Endodermal cell (in vitro differentiated cells): Measurements from ENCODE around the gene KCNAB2. TPM values are rescaled to one million over a fixed set of nuclear protein-coding genes. Genes with fewer than 3 reads are reported as not detected.
"Not testable (repeated sequence)": the region's sequence is repeated elsewhere in the genome, so short reads cannot be mapped to it uniquely, and the experiment has no call there.

Experiments used
- DNase-seq: peaks from one replicate; pipeline ENCODE4 v3.0.0-alpha.2; 2017
- H3K27ac ChIP-seq: 2 replicates; pipeline ENCODE4 v1.5.1; 2013; ENCODE audit warnings: mild to moderate bottlenecking, low read depth, low read length, moderate library complexity
- H3K27me3 ChIP-seq: 2 replicates; pipeline ENCODE4 v1.6.1; 2013; ENCODE audit warnings: mild to moderate bottlenecking, low read length, moderate library complexity; ENCODE audit not compliant: insufficient read depth, control insufficient read depth, poor library complexity, severe bottlenecking
- H3K36me3 ChIP-seq: 2 replicates; pipeline ENCODE4 v1.7.0; 2013; ENCODE audit warnings: mild to moderate bottlenecking, low read length, moderate library complexity; ENCODE audit not compliant: control insufficient read depth, insufficient read depth
- H3K4me1 ChIP-seq: one replicate; pipeline ENCODE4 v1.7.0; 2013; ENCODE audit warnings: low read length; ENCODE audit not compliant: control insufficient read depth, insufficient read depth
- H3K4me3 ChIP-seq: 2 replicates; pipeline ENCODE4 v1.5.1; 2013; ENCODE audit warnings: mild to moderate bottlenecking, low read length, moderate library complexity
- H3K9ac ChIP-seq: 2 replicates; pipeline ENCODE4 v1.6.1; 2013; ENCODE audit warnings: mild to moderate bottlenecking, low read length, moderate library complexity; ENCODE audit not compliant: poor library complexity, severe bottlenecking; ENCODE audit errors: extremely low read depth
- H3K9me3 ChIP-seq: 2 replicates; pipeline ENCODE4 v1.6.1; 2013; ENCODE audit warnings: mild to moderate bottlenecking, low read length, moderate library complexity; ENCODE audit not compliant: control insufficient read depth
- H3K27ac Mint-ChIP-seq: 2 replicates; pipeline ENCODE4 v1.8.0; 2020; ENCODE audit warnings: mixed read lengths
- H3K27me3 Mint-ChIP-seq: 2 replicates; pipeline ENCODE4 v1.8.0; 2021; ENCODE audit warnings: mild to moderate bottlenecking, mixed read lengths; ENCODE audit not compliant: insufficient read depth
- H3K36me3 Mint-ChIP-seq: 2 replicates; pipeline ENCODE4 v1.8.0; 2020; ENCODE audit warnings: low read depth, mixed read lengths
- H3K4me1 Mint-ChIP-seq: 2 replicates; pipeline ENCODE4 v1.8.0; 2020; ENCODE audit warnings: mixed read lengths
- H3K4me3 Mint-ChIP-seq: 2 replicates; pipeline ENCODE4 v1.8.0; 2020; ENCODE audit warnings: mild to moderate bottlenecking, moderate library complexity, mixed read lengths
- H3K9me3 Mint-ChIP-seq: 2 replicates; pipeline ENCODE4 v1.8.0; 2020; ENCODE audit warnings: mild to moderate bottlenecking, mixed read lengths
- CTCF ChIP-seq: fragments of 200-600 bp; sonication (generic); conservative IDR thresholded peaks from 2 replicates; pipeline ENCODE4 v1.5.0; 2021; ENCODE audit warnings: antibody characterized with exemption, mild to moderate bottlenecking
- WGBS, 2 experiments: methylation state at CpG; one replicate each; pipeline versions ENCODE4 v1.1.5 to v1.1.7; 2013; ENCODE audit warnings: missing lambda C conversion rate in 2 of 2, mixed read lengths in 1 of 2; ENCODE audit not compliant: insufficient coverage in 1 of 2, insufficient read length in 1 of 2; 5-methylcytosine and 5-hydroxymethylcytosine counted together
- total RNA-seq, 2 donors: library from RNA; stranded (reverse); fragmentation: NEBNext Ultra II Directional in 1 of 2; extraction: Animal tissue kit (Norgen Biotek cat#: 25700) in 1 of 2; gene quantifications; 2 replicates in 1 of 2; 3 replicates in 1 of 2; pipeline ENCODE4 v1.2.1, GENCODE V29; 2021

The KCNAB2 gene
- total RNA-seq, 2 donors from 2014 or later: 14.9 to 22.9 TPM

GRCh38 chr1:6057170-6057845 lies 11.6 kb downstream of the KCNAB2 start:
- no peak overlapping the region for H3K27ac ChIP-seq
- no peak overlapping the region for H3K4me3 ChIP-seq
- TF ChIP-seq CTCF: no peak
- Mint-ChIP-seq H3K4me1 (peaks cover 4% of the 10 kb centered on the region), H3K4me3 (no peak overlapping the region), H3K27me3 (no peaks in the 10 kb centered on the region), H3K9me3 (no peaks in the 10 kb centered on the region), H3K36me3 (no peaks in the 10 kb centered on the region), H3K27ac (no peak overlapping the region)
- H3K27me3 ChIP-seq: no peaks in the 10 kb centered on the region
- H3K36me3 ChIP-seq: no peaks in the 10 kb centered on the region
- H3K4me1 ChIP-seq: no peaks in the 10 kb centered on the region
- no peak overlapping the region for H3K9ac ChIP-seq
- no peaks in the 10 kb centered on the region for H3K9me3 ChIP-seq
- 88 to 95% methylated on average over 6 to 9 of the region's 9 CpGs for WGBS, 2 experiments
- DNase-seq: no peak

- DNase-seq: no peak
- Histone ChIP-seq H3K27ac (no peak overlapping the region), H3K4me1 (no peaks in the 10 kb centered on the region), H3K36me3 (no peaks in the 10 kb centered on the region), H3K9me3 (no peaks in the 10 kb centered on the region), H3K9ac (no peak overlapping the region), H3K4me3 (no peak overlapping the region), H3K27me3 (no peaks in the 10 kb centered on the region)
- H3K9me3 Mint-ChIP-seq: no peaks in the 10 kb centered on the region
- no peak for TF ChIP-seq CTCF
- no peaks in the 10 kb centered on the region for H3K4me1 Mint-ChIP-seq
- 87 to 89% methylated on average over 6 to 9 of the region's 9 CpGs for WGBS, 2 experiments
- H3K36me3 Mint-ChIP-seq: no peaks in the 10 kb centered on the region
- H3K27me3 Mint-ChIP-seq: no peaks in the 10 kb centered on the region
- H3K27ac Mint-ChIP-seq: no peak overlapping the region
- H3K4me3 Mint-ChIP-seq: no peak overlapping the region
Observed at GRCh38 chr1:6059866-6060265, 14.2 kb downstream of the KCNAB2 start.

- Histone ChIP-seq H3K36me3 (no peaks in the 10 kb centered on the region), H3K9me3 (no peaks in the 10 kb centered on the region), H3K4me1 (no peaks in the 10 kb centered on the region), H3K9ac (no peak overlapping the region), H3K27ac (no peak overlapping the region), H3K4me3 (no peak overlapping the region), H3K27me3 (no peaks in the 10 kb centered on the region)
- 89 to 98% methylated on average over 3 to 6 of the region's 6 CpGs for WGBS, 2 experiments
- Mint-ChIP-seq H3K27ac (no peak overlapping the region), H3K4me1 (no peaks in the 10 kb centered on the region), H3K9me3 (no peaks in the 10 kb centered on the region), H3K36me3 (no peaks in the 10 kb centered on the region), H3K27me3 (no peaks in the 10 kb centered on the region), H3K4me3 (no peak overlapping the region)
- DNase-seq: no peak
- no peak for TF ChIP-seq CTCF
Observed at GRCh38 chr1:6062670-6063069, 17.0 kb downstream of the KCNAB2 start.

DNA sequence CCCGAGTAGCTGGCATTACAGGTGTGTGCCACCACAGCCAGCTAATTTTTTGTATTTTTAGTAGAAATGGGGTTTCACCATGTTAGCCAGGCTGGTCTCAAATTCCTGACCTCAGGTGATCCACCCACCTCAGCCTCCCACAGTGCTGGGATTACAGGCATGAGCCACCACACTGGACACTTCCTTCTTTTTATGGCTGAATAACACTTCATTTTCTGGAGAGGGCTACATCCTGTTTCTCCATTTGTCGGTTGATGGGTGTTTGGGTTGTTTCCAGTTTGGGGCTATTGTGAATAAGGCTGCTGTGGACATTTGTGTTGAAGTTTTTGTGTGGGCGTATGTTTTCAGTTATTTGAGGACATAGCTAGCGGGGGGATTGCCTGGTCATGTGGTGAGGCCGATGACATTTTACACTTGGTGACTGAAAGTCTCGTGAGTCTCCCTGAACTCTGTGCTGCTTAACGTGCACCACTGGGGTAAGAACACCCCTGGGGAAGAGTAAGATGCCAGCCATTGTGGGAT lies 17.9 kb downstream of the KCNAB2 start:
- not testable (repeated sequence) for H3K36me3 Mint-ChIP-seq, H3K27ac ChIP-seq, H3K4me3 ChIP-seq, H3K4me3 Mint-ChIP-seq, H3K9me3 ChIP-seq, DNase-seq, H3K27me3 ChIP-seq, H3K4me1 ChIP-seq, H3K4me1 Mint-ChIP-seq, H3K9me3 Mint-ChIP-seq, H3K36me3 ChIP-seq, H3K9ac ChIP-seq, H3K27me3 Mint-ChIP-seq, H3K27ac Mint-ChIP-seq
- 91 to 96% methylated on average over 5 to 7 of the region's 7 CpGs for WGBS, 2 experiments
